ENCODE measurements around the gene CCN6. TPM values are rescaled to one million over a fixed set of nuclear protein-coding genes. Genes with fewer than 3 reads are reported as not detected.
"Not testable (repeated sequence)": the region's sequence is repeated elsewhere in the genome, so short reads cannot be mapped to it uniquely, and the experiment has no call there.

The CCN6 gene
- total RNA-seq, 4 donors from 2014 or later = 0.56 TPM; not detected in 3

- DNase-seq (ENCODE audit: low spot score) = no peak
- ATAC-seq (ENCODE audit: low FRiP score) = no peak
- TF ChIP-seq, protein P1, sequence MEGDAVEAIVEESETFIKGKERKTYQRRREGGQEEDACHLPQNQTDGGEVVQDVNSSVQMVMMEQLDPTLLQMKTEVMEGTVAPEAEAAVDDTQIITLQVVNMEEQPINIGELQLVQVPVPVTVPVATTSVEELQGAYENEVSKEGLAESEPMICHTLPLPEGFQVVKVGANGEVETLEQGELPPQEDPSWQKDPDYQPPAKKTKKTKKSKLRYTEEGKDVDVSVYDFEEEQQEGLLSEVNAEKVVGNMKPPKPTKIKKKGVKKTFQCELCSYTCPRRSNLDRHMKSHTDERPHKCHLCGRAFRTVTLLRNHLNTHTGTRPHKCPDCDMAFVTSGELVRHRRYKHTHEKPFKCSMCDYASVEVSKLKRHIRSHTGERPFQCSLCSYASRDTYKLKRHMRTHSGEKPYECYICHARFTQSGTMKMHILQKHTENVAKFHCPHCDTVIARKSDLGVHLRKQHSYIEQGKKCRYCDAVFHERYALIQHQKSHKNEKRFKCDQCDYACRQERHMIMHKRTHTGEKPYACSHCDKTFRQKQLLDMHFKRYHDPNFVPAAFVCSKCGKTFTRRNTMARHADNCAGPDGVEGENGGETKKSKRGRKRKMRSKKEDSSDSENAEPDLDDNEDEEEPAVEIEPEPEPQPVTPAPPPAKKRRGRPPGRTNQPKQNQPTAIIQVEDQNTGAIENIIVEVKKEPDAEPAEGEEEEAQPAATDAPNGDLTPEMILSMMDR (IDR thresholded peaks at IDR 0.05) = no peak
Observed at GRCh38 chr6:112039431-112039770, 14.5 kb upstream of the CCN6 start.

GRCh38 chr6:112040956-112041355 lies 12.9 kb upstream of the CCN6 start:
- ATAC-seq (ENCODE audit: low FRiP score) = no peak
- TF ChIP-seq, protein P1 (IDR thresholded peaks at IDR 0.05) = no peak

DNA sequence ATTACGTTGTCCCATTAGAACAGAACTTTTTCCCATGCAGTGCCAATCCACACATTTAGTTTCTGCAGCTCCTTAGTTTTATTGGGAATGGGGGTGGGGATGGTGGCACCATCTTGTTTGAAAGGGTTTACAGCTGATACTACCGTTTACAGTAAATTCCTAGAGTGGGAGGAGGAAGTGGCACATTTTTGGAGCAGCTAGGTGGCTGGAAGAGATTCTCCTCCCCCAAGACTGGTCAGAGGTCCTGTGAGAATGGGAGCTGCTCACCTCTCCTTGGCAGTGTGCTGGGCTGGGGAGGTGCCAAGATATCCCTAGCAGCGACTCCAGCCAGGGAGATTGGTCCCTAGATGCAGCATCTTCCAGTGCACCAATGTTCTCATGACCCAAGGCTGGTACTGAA lies 12.4 kb upstream of the CCN6 start:
- ATAC-seq (ENCODE audit: low FRiP score) (no peak), DNase-seq (ENCODE audit: low spot score) (no peak)
- TF ChIP-seq, protein P1 (IDR thresholded peaks at IDR 0.05) = no peak

More at GRCh38 chr6:112040956-112041355, 12.9 kb upstream of the CCN6 start:
- DNase-seq (ENCODE audit: low spot score) = no peak

DNA sequence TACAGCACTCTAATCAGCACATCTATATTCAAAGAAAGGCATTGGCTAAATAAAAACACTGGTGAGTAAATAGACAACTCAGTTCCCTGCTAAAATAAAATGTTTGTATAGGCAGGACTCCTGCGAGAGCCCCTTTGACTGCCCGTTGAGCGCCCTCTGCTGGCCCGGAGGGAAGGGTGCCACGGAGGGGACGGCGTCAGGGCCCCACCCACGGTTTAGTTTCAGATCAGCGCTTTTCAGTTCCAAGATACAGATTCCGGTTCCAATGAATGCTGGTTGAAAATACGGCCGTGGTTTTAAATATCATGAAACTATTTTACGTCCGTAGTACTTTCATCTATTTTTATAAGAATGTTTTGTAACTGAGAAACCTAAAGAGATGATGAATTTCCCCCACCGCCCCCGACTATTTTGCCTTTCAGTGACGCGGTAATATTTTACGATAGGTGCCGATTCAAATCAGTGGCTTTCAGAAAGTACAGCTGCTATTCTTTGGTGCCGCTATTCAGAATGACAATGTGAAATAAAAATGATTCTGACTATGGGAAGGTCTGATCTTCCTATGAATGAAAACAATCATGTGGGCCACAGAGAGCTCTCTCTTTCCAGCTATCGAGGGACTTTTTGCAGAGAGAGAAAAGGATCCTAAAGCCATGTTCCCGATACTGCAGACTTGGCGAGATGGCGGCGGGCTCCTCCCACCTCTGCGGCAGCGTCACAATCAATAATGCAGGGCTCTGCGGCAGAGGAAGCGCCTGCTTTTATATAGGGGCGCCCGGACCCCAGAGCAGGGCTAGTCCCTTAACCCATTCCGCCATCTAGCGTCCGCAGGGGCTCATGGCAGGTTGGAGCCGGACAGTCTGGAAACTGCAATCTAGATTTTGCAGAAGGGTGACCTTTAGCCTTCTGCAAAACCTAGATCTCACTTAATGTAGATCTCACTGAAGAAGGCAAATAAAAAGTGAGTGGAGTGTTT lies 10.6 kb upstream of the CCN6 start:
- TF ChIP-seq, protein P1 (IDR thresholded peaks at IDR 0.05) = peak in 2 of 3 donors; percentile 81 to 88
- DNase-seq (ENCODE audit: low spot score) = peak; percentile 92
- ATAC-seq (ENCODE audit: low FRiP score) = peak; percentile 89

- TF ChIP-seq, protein P1 (IDR thresholded peaks at IDR 0.05) = no peak
- ATAC-seq (ENCODE audit: low FRiP score) (no peak), DNase-seq (ENCODE audit: low spot score) (no peak)
Observed at GRCh38 chr6:112044196-112044595, 9.7 kb upstream of the CCN6 start.

- TF ChIP-seq, protein P1 (IDR thresholded peaks at IDR 0.05) = no peak
- DNase-seq (ENCODE audit: low spot score) (no peak), ATAC-seq (ENCODE audit: low FRiP score) (peak; percentile 33)
Observed at GRCh38 chr6:112044856-112045255, 9.0 kb upstream of the CCN6 start.

- not testable (repeated sequence) for ATAC-seq (ENCODE audit: low FRiP score); DNase-seq (ENCODE audit: low spot score)
Observed at GRCh38 chr6:112047523-112047922, 6.4 kb upstream of the CCN6 start.

Measured in omental fat pad (tissue), 4 donors.